GM12878 (cell line): ENCODE results near the gene SNAPC4. TPM values are rescaled to one million over a fixed set of nuclear protein-coding genes. Genes with fewer than 3 reads are reported as not detected.

Source experiments
- ATAC-seq: fragments of 200-7000 bp; cut with Tn5 transposase; 3 replicates; pipeline ENCODE4 v1.9.1; 2020; ENCODE audit warnings: mild to moderate bottlenecking, moderate library complexity
- BruUV-seq: library from RNA; stranded (reverse); fragments of 400-500 nt; replicated peaks from 2 replicates; lab custom pipeline; 2021; lab: Mats Ljungman, UMichigan
- CTCF ChIA-PET: fragments of 300-600 bp; sonication (Branson Sonifier 250); formaldehyde crosslinking; extraction: SDS; loops from one replicate; lab custom pipeline; 2021; ENCODE audit warnings: inconsistent platforms; lab: Yijun Ruan, JAX
- POLR2A ChIA-PET: fragments of 350-600 bp; formaldehyde crosslinking; extraction: SDS; loops from one replicate; lab custom pipeline; 2021; ENCODE audit warnings: inconsistent platforms; lab: Charles Lee
- RAD21 ChIA-PET: fragments of 300-600 bp; sonication (Branson Sonifier 250); formaldehyde crosslinking; loops from one replicate; lab custom pipeline; 2023; ENCODE audit warnings: antibody characterized with exemption; ENCODE audit not compliant: unreplicated experiment; lab: Charles Lee
- SMC1A ChIA-PET: fragments of 300-600 bp; sonication (Branson Sonifier 250); formaldehyde crosslinking; loops from one replicate; lab custom pipeline; 2023; ENCODE audit not compliant: unreplicated experiment, uncharacterized antibody; lab: Charles Lee
- DNase-seq: peaks from one replicate; pipeline ENCODE4 v3.0.0-alpha.2; 2011; ENCODE audit warnings: low read depth, low spot score
- FAIRE-seq: peaks from 3 replicates; lab custom pipeline; 2011; peaks lifted over from hg19 to GRCh38; lab: Jason Lieb, UNC
- H2AFZ ChIP-seq: 2 replicates; pipeline ENCODE4 v1.6.0; 2011; ENCODE audit warnings: low read depth, low read length, control low read depth; ENCODE audit not compliant: control insufficient read depth
- H3K27ac ChIP-seq: 2 replicates; pipeline ENCODE4 v1.5.1; 2011; ENCODE audit warnings: control low read depth; ENCODE audit not compliant: control insufficient read depth, insufficient read depth
- H3K27me3 ChIP-seq, 2 experiments: replicated peaks in 1 of 2; 2 replicates each; pipeline versions ENCODE4 v1.6.0 to v1.6.1; 2011; ENCODE audit warnings: low read length in 1 of 2; ENCODE audit not compliant: control insufficient read depth in 2 of 2, insufficient read depth in 2 of 2
- H3K36me3 ChIP-seq, 2 experiments: 2 replicates each; pipeline ENCODE4 v1.5.1; 2011; ENCODE audit warnings: low read length in 1 of 2; ENCODE audit not compliant: control insufficient read depth in 2 of 2, insufficient read depth in 2 of 2
- H3K4me1 ChIP-seq: 2 replicates; pipeline ENCODE4 v1.6.1; 2011; ENCODE audit warnings: mild to moderate bottlenecking, low read length, moderate library complexity, mixed read lengths; ENCODE audit not compliant: control insufficient read depth, insufficient read depth
- H3K4me2 ChIP-seq: 2 replicates; pipeline ENCODE4 v1.6.0; 2011; ENCODE audit warnings: control low read depth; ENCODE audit not compliant: control insufficient read depth, insufficient read depth
- H3K4me3 ChIP-seq: fragments of 200-600 bp; sonication (generic); 2 replicates; pipeline ENCODE4 v1.5.1; 2016
- H3K79me2 ChIP-seq: 2 replicates; pipeline ENCODE4 v1.6.0; 2011; ENCODE audit warnings: low read length; ENCODE audit not compliant: control insufficient read depth, insufficient read depth
- H3K9ac ChIP-seq: 2 replicates; pipeline ENCODE4 v1.8.0; 2011; ENCODE audit warnings: low read length, control low read depth, mixed read lengths; ENCODE audit not compliant: control insufficient read depth, insufficient read depth
- H3K9me3 ChIP-seq: replicated peaks from 3 replicates; pipeline ENCODE4 v1.5.1; 2011; ENCODE audit warnings: mild to moderate bottlenecking, low read length; ENCODE audit not compliant: control insufficient read depth, insufficient read depth
- H4K20me1 ChIP-seq: 2 replicates; pipeline ENCODE4 v1.6.0; 2011; ENCODE audit not compliant: control insufficient read depth, insufficient read depth
- CHD4 ChIP-seq: fragments of 200-600 bp; sonication (generic); IDR thresholded peaks from 2 replicates; pipeline ENCODE4 v1.6.1; 2016; ENCODE audit warnings: mild to moderate bottlenecking
- E2F8 ChIP-seq: fragments of 450-650 bp; IDR thresholded peaks from 2 replicates; pipeline ENCODE4 v1.6.1; 2018; ENCODE audit warnings: mild to moderate bottlenecking, low read depth, moderate library complexity; ENCODE audit not compliant: partially characterized antibody
- ELK1 ChIP-seq: IDR thresholded peaks from 2 replicates; pipeline ENCODE4 v1.6.1; 2012; ENCODE audit warnings: low read depth, low read length, improper control_type of control experiment
- FOXK2 ChIP-seq: fragments of 450-650 bp; IDR thresholded peaks from 2 replicates; pipeline ENCODE4 v1.6.1; 2017; ENCODE audit warnings: mild to moderate bottlenecking, moderate library complexity
- ZSCAN29 ChIP-seq: fragments of 450-650 bp; IDR thresholded peaks from 2 replicates; pipeline ENCODE4 v1.6.1; 2017; ENCODE audit warnings: mild to moderate bottlenecking, moderate library complexity
- WGBS: methylation state at CpG from one replicate; pipeline ENCODE4 v1.1.6; 2016; ENCODE audit warnings: low lambda C conversion rate; ENCODE audit not compliant: insufficient replicate concordance, insufficient coverage; ENCODE audit errors: missing lambda C conversion rate; 5-methylcytosine and 5-hydroxymethylcytosine counted together
- in situ Hi-C: fragments of 300-500 bp; cut with MboI; formaldehyde crosslinking; loops from 9 replicates; pipeline ENCODE4 v1.14.3; 2018; ENCODE audit warnings: mixed read lengths
- intact Hi-C: fragments of 100-400 bp; cut with micrococcal nuclease; formaldehyde crosslinking; loops from one replicate; pipeline ENCODE4 v1.14.2; 2022; ENCODE audit not compliant: unreplicated experiment
- polyA plus RNA-seq, 11 experiments: library from polyadenylated mRNA; depleted of rRNA in 4 of 11; unstranded in 6 of 11; stranded (reverse) in 5 of 11; fragments of >200 nt; fragmentation: Nextera tagmentation in 4 of 11; fragmentation: Illumina TruSeq in 1 of 11; extraction: Ambion mirVana in 4 of 11; extraction: Trizol in 1 of 11; gene quantifications; 1 replicate in 1 of 11; 2 replicates in 10 of 11; pipeline versions ENCODE4 v1.2.1 to v1.2.3, GENCODE V29; 2011 to 2016; ENCODE audit warnings: inconsistent platforms in 2 of 11, missing spikeins in 2 of 11, low read depth in 1 of 11
- total RNA-seq, 4 experiments: library from RNA; depleted of rRNA in 3 of 4; stranded (reverse); fragments of >200 nt in 3 of 4; fragmentation: Illumina TruSeq in 1 of 4; extraction: Trizol in 1 of 4; gene quantifications; 2 replicates each; pipeline versions ENCODE4 v1.2.1 to v1.2.3, GENCODE V29; 2013 to 2021

The SNAPC4 gene
- total and polyA plus RNA-seq, 10 of the 15 experiments (the other 5 are each of a cell fraction or from before 2014, with no cell fraction given) = 0.42 to 19.8 (median 7.0) TPM

GRCh38 chr9:136379401-136379800 is 20.6 kb downstream of the SNAPC4 start:
- no peak overlapping the region for H3K4me3 ChIP-seq
- ATAC-seq = no peak
- peaks cover 0 to 34% of the 10 kb centered on the region in 2 experiments; a peak in 3 of 4 replicates for H3K36me3 ChIP-seq
- ChIA-PET CTCF (no interaction called here), POLR2A (no interaction called here), SMC1A (no interaction called here), RAD21 (no interaction called here)
- intact Hi-C loops = no loop called here
- H3K79me2 ChIP-seq = no peaks in the 10 kb centered on the region
- no peak overlapping the region for H3K9ac ChIP-seq
- no peak for TF ChIP-seq ZSCAN29
- TF ChIP-seq E2F8 = no peak
- TF ChIP-seq ELK1 = no peak
- TF ChIP-seq CHD4 = no peak
- no peak for TF ChIP-seq FOXK2
- no peak for FAIRE-seq
- in situ Hi-C loops = no loop called here
- H3K4me2 ChIP-seq = no peak overlapping the region
- no peaks in the 10 kb centered on the region for H4K20me1 ChIP-seq
- 91% methylated on average over 11 of the region's 11 CpGs for WGBS
- H3K4me1 ChIP-seq = no peaks in the 10 kb centered on the region
- H3K27me3 ChIP-seq = no peaks in the 10 kb centered on the region
- H3K27ac ChIP-seq = no peak overlapping the region
- no peak overlapping the region for H2AFZ ChIP-seq
- no peak for DNase-seq
- no peaks in the 10 kb centered on the region for H3K9me3 ChIP-seq
- no TSS peak for BruUV-seq
